GM23248 (cell line): ENCODE results near the gene RPRD2. TPM values are rescaled to one million over a fixed set of nuclear protein-coding genes. Genes with fewer than 3 reads are reported as not detected.

Experiments
- DNase-seq: peaks from one replicate; pipeline ENCODE4 v3.0.0-alpha.2; 2015
- H2AFZ ChIP-seq: fragments of 200-600 bp; sonication (generic); 2 replicates; pipeline ENCODE4 v1.6.1; 2016; ENCODE audit warnings: antibody characterized with exemption
- H3F3A ChIP-seq: fragments of 200-600 bp; sonication (generic); 2 replicates; pipeline ENCODE4 v1.6.1; 2016; ENCODE audit warnings: mild to moderate bottlenecking, antibody characterized with exemption, mixed run types; ENCODE audit not compliant: insufficient read depth
- H3K27ac ChIP-seq: fragments of 200-600 bp; sonication (generic); 2 replicates; pipeline ENCODE4 v1.5.1; 2016; ENCODE audit warnings: mild to moderate bottlenecking
- H3K27me3 ChIP-seq: fragments of 200-600 bp; sonication (generic); replicated peaks from 2 replicates; pipeline ENCODE4 v1.6.1; 2016; ENCODE audit warnings: mild to moderate bottlenecking; ENCODE audit not compliant: insufficient read depth
- H3K36me3 ChIP-seq: fragments of 200-600 bp; sonication (generic); 2 replicates; pipeline ENCODE4 v1.6.1; 2016; ENCODE audit warnings: low read depth, mild to moderate bottlenecking
- H3K4me1 ChIP-seq: fragments of 200-600 bp; sonication (generic); 2 replicates; pipeline ENCODE4 v1.6.1; 2016; ENCODE audit warnings: mild to moderate bottlenecking; ENCODE audit not compliant: insufficient read depth
- H3K4me2 ChIP-seq: fragments of 200-600 bp; sonication (generic); one replicate; pipeline ENCODE4 v1.6.1; 2016; ENCODE audit warnings: mild to moderate bottlenecking; ENCODE audit not compliant: unreplicated experiment
- H3K4me3 ChIP-seq: fragments of 200-600 bp; sonication (generic); 2 replicates; pipeline ENCODE4 v1.5.1; 2016; ENCODE audit warnings: mild to moderate bottlenecking
- H3K79me2 ChIP-seq: fragments of 200-600 bp; sonication (generic); 2 replicates; pipeline ENCODE4 v1.6.1; 2016; ENCODE audit warnings: mild to moderate bottlenecking; ENCODE audit not compliant: insufficient read depth
- H3K9ac ChIP-seq: fragments of 200-600 bp; sonication (generic); 2 replicates; pipeline ENCODE4 v1.6.1; 2016; ENCODE audit warnings: mild to moderate bottlenecking
- H3K9me2 ChIP-seq: fragments of 200-600 bp; sonication (generic); 2 replicates; pipeline ENCODE4 v1.6.1; 2016; ENCODE audit warnings: mixed run types, mild to moderate bottlenecking, moderate library complexity; ENCODE audit not compliant: insufficient read depth
- H3K9me3 ChIP-seq: fragments of 200-600 bp; sonication (generic); one replicate; pipeline ENCODE4 v1.6.1; 2017; ENCODE audit warnings: low read depth
- H4K20me1 ChIP-seq: fragments of 200-600 bp; sonication (generic); 2 replicates; pipeline ENCODE4 v1.6.0; 2016; ENCODE audit not compliant: insufficient read depth
- EZH2 ChIP-seq: fragments of 200-600 bp; sonication (generic); IDR thresholded peaks from 2 replicates; pipeline ENCODE4 v1.6.1; 2018; ENCODE audit warnings: antibody characterized with exemption, mild to moderate bottlenecking; ENCODE audit not compliant: insufficient read depth, poor library complexity, severe bottlenecking
- EZH2phosphoT487 ChIP-seq: fragments of 200-600 bp; sonication (generic); IDR thresholded peaks from 2 replicates; pipeline ENCODE4 v1.6.1; 2018; ENCODE audit warnings: antibody characterized with exemption, moderate library complexity, mild to moderate bottlenecking, low read depth; ENCODE audit not compliant: insufficient read depth
- WGBS, 2 experiments: methylation state at CpG; one replicate each; pipeline ENCODE4 v1.1.6; 2015 to 2017; ENCODE audit warnings: low lambda C conversion rate in 2 of 2, low coverage in 1 of 2; ENCODE audit errors: missing lambda C conversion rate in 2 of 2; 5-methylcytosine and 5-hydroxymethylcytosine counted together
- in situ Hi-C: fragments of 300-500 bp; cut with MboI; formaldehyde crosslinking; loops from 2 replicates; pipeline ENCODE4 v1.15.0; 2020
- polyA plus RNA-seq: library from polyadenylated mRNA; unstranded; fragments of >200 nt; fragmentation: Nextera tagmentation; extraction: Ambion mirVana; gene quantifications from 2 replicates; pipeline ENCODE4 v1.2.1, GENCODE V29; 2016
- total RNA-seq: library from RNA; depleted of rRNA; stranded (reverse); fragments of >200 nt; shearing (Covaris generic); gene quantifications from 2 replicates; pipeline ENCODE4 v1.2.3, GENCODE V29; 2014

RPRD2 gene
- total and polyA plus RNA-seq, 2 experiments from 2014 or later, result 7.8 to 16.5 TPM

DNA sequence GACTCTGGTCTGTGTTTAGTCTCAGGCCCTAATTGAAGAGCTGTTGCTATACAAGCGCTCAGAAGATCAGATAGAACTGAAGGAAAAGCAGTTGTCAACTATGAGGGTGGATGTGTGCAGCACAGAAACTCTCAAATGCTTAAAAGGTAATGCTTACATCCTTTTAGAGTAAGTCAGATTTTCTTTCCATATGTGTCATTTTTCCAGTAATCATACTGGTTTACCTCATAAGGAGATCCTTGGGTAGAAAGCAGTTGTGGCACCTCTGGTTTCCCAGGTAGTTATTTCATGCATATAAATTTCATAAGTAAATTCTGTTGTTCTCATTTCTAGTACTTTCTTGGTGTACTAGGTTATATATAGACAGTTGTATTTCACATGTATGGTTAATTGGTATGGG lies 80.3 kb downstream of the RPRD2 start:
- Histone ChIP-seq H3K4me2 (no peak overlapping the region), H2AFZ (no peak overlapping the region), H3K36me3 (peaks cover 49% of the 10 kb centered on the region), H3K9ac (no peak overlapping the region), H3F3A (no peaks in the 10 kb centered on the region), H3K4me3 (no peak overlapping the region), H3K27ac (no peak overlapping the region), H4K20me1 (no peaks in the 10 kb centered on the region), H3K9me3 (no peaks in the 10 kb centered on the region), H3K4me1 (no peaks in the 10 kb centered on the region), H3K79me2 (peaks cover 6% of the 10 kb centered on the region; the same call in 1 of the 2 replicates), H3K27me3 (no peaks in the 10 kb centered on the region), H3K9me2 (no peaks in the 10 kb centered on the region)
- in situ Hi-C loops, result no loop called here
- TF ChIP-seq EZH2phosphoT487, result no peak
- TF ChIP-seq EZH2, result no peak
- no peak for DNase-seq
- WGBS, 2 experiments, result 100% methylated on average over 1 of the region's 1 CpG

DNA sequence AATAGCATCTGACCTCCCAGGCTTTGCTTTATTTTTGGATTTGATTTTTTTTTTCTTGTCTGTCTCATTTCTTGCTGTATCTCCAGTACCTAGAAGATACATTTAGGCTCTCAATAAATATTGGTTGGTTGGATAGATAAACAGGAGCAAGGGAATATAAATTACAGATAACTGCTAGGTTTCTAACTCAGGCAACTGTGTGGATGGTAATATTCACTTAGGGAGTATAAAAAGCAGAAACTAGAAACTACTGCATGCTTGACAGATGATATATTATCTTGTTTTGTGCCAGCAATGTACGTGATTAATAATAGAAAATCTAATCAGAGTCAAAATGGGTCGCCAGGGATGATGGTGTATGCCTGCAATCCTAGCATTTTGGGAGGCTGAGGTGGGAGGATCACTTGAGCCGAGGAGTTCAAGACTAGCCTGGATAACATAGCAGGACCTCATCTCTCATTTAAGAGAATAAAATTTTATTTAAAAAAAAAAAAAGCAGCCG lies 92.2 kb downstream of the RPRD2 start:
- Histone ChIP-seq H2AFZ (no peak overlapping the region), H3K4me3 (no peak overlapping the region), H3K27ac (no peak overlapping the region), H4K20me1 (no peaks in the 10 kb centered on the region), H3K9ac (no peak overlapping the region), H3K27me3 (no peaks in the 10 kb centered on the region), H3K4me2 (no peak overlapping the region), H3K9me3 (no peaks in the 10 kb centered on the region), H3K9me2 (no peaks in the 10 kb centered on the region), H3K36me3 (peaks cover 13% of the 10 kb centered on the region; the same call in 1 of the 2 replicates), H3K79me2 (no peaks in the 10 kb centered on the region), H3F3A (no peaks in the 10 kb centered on the region), H3K4me1 (no peaks in the 10 kb centered on the region)
- TF ChIP-seq EZH2 (no peak), EZH2phosphoT487 (no peak)
- no peak for DNase-seq
- WGBS, 2 experiments, result 78 to 87% methylated on average over 4 of the region's 4 CpGs
- in situ Hi-C loops, result no loop called here

DNA sequence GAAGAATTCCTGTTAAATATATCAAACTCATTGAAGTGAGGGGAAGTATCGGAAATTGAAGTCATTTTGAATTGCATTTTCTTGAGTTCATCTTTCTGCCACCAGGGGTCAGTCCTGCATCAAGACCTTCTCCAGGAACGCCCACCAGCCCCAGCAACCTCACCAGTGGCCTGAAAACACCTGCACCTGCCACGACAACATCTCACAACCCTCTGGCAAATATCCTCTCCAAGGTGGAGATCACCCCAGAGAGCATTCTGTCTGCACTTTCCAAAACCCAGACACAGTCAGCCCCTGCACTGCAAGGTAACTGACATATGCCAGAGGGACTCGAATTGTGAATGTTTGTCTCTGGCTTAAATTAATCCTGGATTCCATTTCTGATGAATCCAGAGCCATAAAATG lies 100.5 kb downstream of the RPRD2 start:
- no peaks in the 10 kb centered on the region for H3K9me2 ChIP-seq
- TF ChIP-seq EZH2phosphoT487 (no peak), EZH2 (no peak)
- 37 to 39% methylated on average over 4 of the region's 4 CpGs for WGBS, 2 experiments
- peak; percentile 76 for DNase-seq
- H3K4me2 ChIP-seq, result no peak overlapping the region
- H3F3A ChIP-seq, result no peaks in the 10 kb centered on the region
- no peaks in the 10 kb centered on the region; the same call in 1 of the 2 replicates for H3K79me2 ChIP-seq
- no peaks in the 10 kb centered on the region for H3K9me3 ChIP-seq
- no peaks in the 10 kb centered on the region for H3K4me1 ChIP-seq
- H2AFZ ChIP-seq, result no peak overlapping the region
- H3K4me3 ChIP-seq, result no peak overlapping the region
- H3K27me3 ChIP-seq, result no peaks in the 10 kb centered on the region
- no peaks in the 10 kb centered on the region for H4K20me1 ChIP-seq
- in situ Hi-C loops, result no loop called here
- peaks cover 25% of the 10 kb centered on the region; the same call in 1 of the 2 replicates for H3K36me3 ChIP-seq
- H3K27ac ChIP-seq, result no peak overlapping the region
- no peak overlapping the region for H3K9ac ChIP-seq

DNA sequence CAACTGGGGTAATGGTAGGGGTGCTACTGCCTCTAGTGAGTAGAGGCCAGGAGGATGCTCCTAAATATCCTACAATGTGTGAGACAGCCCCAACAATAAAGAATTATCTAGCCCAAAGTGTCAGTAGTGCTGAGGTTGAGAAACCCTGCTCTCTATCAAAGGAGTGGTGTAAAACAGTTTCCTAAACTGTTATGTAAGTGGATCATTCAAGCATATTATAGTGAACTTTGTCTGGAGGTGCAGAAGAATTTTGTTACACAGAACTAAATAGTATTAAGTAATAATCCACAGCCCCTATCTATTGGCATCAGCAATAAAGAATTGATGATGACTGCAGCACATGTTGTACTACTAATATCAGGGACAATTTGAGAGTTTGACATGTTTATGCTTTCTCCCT lies 103.0 kb downstream of the RPRD2 start:
- TF ChIP-seq EZH2phosphoT487 (no peak), EZH2 (no peak)
- Histone ChIP-seq H3K9me2 (no peaks in the 10 kb centered on the region), H3K4me3 (no peak overlapping the region), H3K79me2 (no peaks in the 10 kb centered on the region; the same call in 1 of the 2 replicates), H3K9me3 (no peaks in the 10 kb centered on the region), H2AFZ (no peak overlapping the region), H3K27me3 (no peaks in the 10 kb centered on the region), H3F3A (no peaks in the 10 kb centered on the region), H3K27ac (no peak overlapping the region), H3K4me2 (no peak overlapping the region), H3K4me1 (no peaks in the 10 kb centered on the region), H4K20me1 (no peaks in the 10 kb centered on the region), H3K36me3 (peaks cover 37% of the 10 kb centered on the region), H3K9ac (no peak overlapping the region)
- in situ Hi-C loops, result no loop called here
- DNase-seq, result no peak

DNA sequence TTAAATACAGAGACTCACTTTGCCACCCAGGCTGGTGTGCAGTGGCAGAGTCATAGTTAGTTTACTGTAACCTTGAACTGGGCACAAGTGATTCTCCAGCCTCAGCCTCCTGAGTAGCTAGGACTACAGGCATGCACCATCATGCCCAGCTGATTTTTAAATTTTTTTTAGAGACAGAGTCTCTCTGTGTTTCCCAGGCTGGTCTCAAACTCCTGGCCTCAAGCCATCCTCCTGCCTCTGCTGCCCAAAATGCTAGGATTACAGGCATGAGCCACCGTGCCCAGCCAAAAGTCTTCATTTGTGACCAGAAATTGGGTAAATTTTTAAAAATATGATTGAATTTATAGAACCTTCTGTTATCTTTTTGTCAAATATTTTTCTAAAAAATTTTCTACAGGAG lies 105.3 kb downstream of the RPRD2 start:
- DNase-seq, result no peak
- H3K4me2 ChIP-seq, result no peak overlapping the region
- no peak overlapping the region for H3K9ac ChIP-seq
- no peak overlapping the region for H3K27ac ChIP-seq
- in situ Hi-C loops, result no loop called here
- H4K20me1 ChIP-seq, result no peaks in the 10 kb centered on the region
- no peak overlapping the region for H2AFZ ChIP-seq
- H3K4me3 ChIP-seq, result no peak overlapping the region
- no peaks in the 10 kb centered on the region for H3F3A ChIP-seq
- H3K79me2 ChIP-seq, result no peaks in the 10 kb centered on the region; the same call in 1 of the 2 replicates
- no peaks in the 10 kb centered on the region for H3K27me3 ChIP-seq
- TF ChIP-seq EZH2, result no peak
- H3K9me3 ChIP-seq, result no peaks in the 10 kb centered on the region
- WGBS, 2 experiments, result 48 to 59% methylated on average over 1 of the region's 1 CpG
- H3K4me1 ChIP-seq, result no peaks in the 10 kb centered on the region
- no peaks in the 10 kb centered on the region for H3K9me2 ChIP-seq
- H3K36me3 ChIP-seq, result peaks cover 43% of the 10 kb centered on the region
